ENCODE data around the gene LCP2. TPM values are rescaled to one million over a fixed set of nuclear protein-coding genes. Genes with fewer than 3 reads are reported as not detected.

The LCP2 gene
- total RNA-seq, 1 donor from 2014 or later, result not detected

- no peaks in the 10 kb centered on the region for H3K36me3 ChIP-seq
- peaks cover 23% of the 10 kb centered on the region for H3K9me3 Mint-ChIP-seq
- H3K4me2 ChIP-seq, result no peak overlapping the region
- no peaks in the 10 kb centered on the region for H3F3A ChIP-seq (ENCODE audit: low read depth)
- no peak overlapping the region for H3K4me3 ChIP-seq
- H3K27ac Mint-ChIP-seq, result no peak overlapping the region
- no peak overlapping the region for H3K27ac ChIP-seq
- no peak overlapping the region for H3K4me3 Mint-ChIP-seq
- H3K9ac ChIP-seq, result no peak overlapping the region
- H3K9me3 ChIP-seq (ENCODE audit: low read depth), result peaks cover 6% of the 10 kb centered on the region
- H3K27me3 Mint-ChIP-seq (ENCODE audit: insufficient read depth, low read depth), result peaks cover 7% of the 10 kb centered on the region
- H2AFZ ChIP-seq (replicated peaks), result no peak overlapping the region
- no peaks in the 10 kb centered on the region for H4K20me1 ChIP-seq (ENCODE audit: low read depth)
- H3K79me2 ChIP-seq (ENCODE audit: low read depth), result no peaks in the 10 kb centered on the region
- no peaks in the 10 kb centered on the region for H3K4me1 Mint-ChIP-seq
- no peak for DNase-seq (ENCODE audit: low spot score)
- no peaks in the 10 kb centered on the region for H3K36me3 Mint-ChIP-seq
- H3K27me3 ChIP-seq, result no peaks in the 10 kb centered on the region
- TF ChIP-seq EZH2phosphoT487 (IDR thresholded peaks at IDR 0.05) (no peak), EZH2 (IDR thresholded peaks at IDR 0.05) (no peak), CTCF (IDR thresholded peaks at IDR 0.05) (no peak)
- H3K4me1 ChIP-seq, result no peaks in the 10 kb centered on the region
Measured at GRCh38 chr5:170290498-170290897, 7.1 kb downstream of the LCP2 start.

- Mint-ChIP-seq H3K36me3 (no peaks in the 10 kb centered on the region), H3K9me3 (peaks cover 27% of the 10 kb centered on the region), H3K4me3 (no peak overlapping the region), H3K4me1 (no peaks in the 10 kb centered on the region), H3K27me3 (ENCODE audit: insufficient read depth, low read depth) (peaks cover 7% of the 10 kb centered on the region), H3K27ac (no peak overlapping the region)
- no peak overlapping the region for H3K4me3 ChIP-seq
- no peaks in the 10 kb centered on the region for H4K20me1 ChIP-seq (ENCODE audit: low read depth)
- no peak for DNase-seq (ENCODE audit: low spot score)
- no peaks in the 10 kb centered on the region for H3K4me1 ChIP-seq
- no peaks in the 10 kb centered on the region for H3K27me3 ChIP-seq
- H2AFZ ChIP-seq (replicated peaks), result no peak overlapping the region
- no peaks in the 10 kb centered on the region for H3F3A ChIP-seq (ENCODE audit: low read depth)
- no peak overlapping the region for H3K4me2 ChIP-seq
- TF ChIP-seq EZH2phosphoT487 (IDR thresholded peaks at IDR 0.05) (no peak), CTCF (IDR thresholded peaks at IDR 0.05) (no peak), EZH2 (IDR thresholded peaks at IDR 0.05) (no peak)
- no peaks in the 10 kb centered on the region for H3K36me3 ChIP-seq
- H3K9me3 ChIP-seq (ENCODE audit: low read depth), result peaks cover 6% of the 10 kb centered on the region
- H3K27ac ChIP-seq, result no peak overlapping the region
- no peak overlapping the region for H3K9ac ChIP-seq
- no peaks in the 10 kb centered on the region for H3K79me2 ChIP-seq (ENCODE audit: low read depth)
Measured at GRCh38 chr5:170289764-170290163, 7.8 kb downstream of the LCP2 start.

GRCh38 chr5:170289121-170289520, 8.5 kb downstream of the LCP2 start:
- Mint-ChIP-seq H3K36me3 (no peaks in the 10 kb centered on the region), H3K27me3 (ENCODE audit: insufficient read depth, low read depth) (peaks cover 7% of the 10 kb centered on the region), H3K27ac (no peak overlapping the region), H3K9me3 (peaks cover 27% of the 10 kb centered on the region), H3K4me3 (no peak overlapping the region), H3K4me1 (no peaks in the 10 kb centered on the region)
- Histone ChIP-seq H3K4me3 (no peak overlapping the region), H4K20me1 (ENCODE audit: low read depth) (no peaks in the 10 kb centered on the region), H3F3A (ENCODE audit: low read depth) (no peaks in the 10 kb centered on the region), H3K27me3 (no peaks in the 10 kb centered on the region), H2AFZ (replicated peaks) (no peak overlapping the region), H3K36me3 (no peaks in the 10 kb centered on the region), H3K9me3 (ENCODE audit: low read depth) (peaks cover 6% of the 10 kb centered on the region), H3K9ac (no peak overlapping the region), H3K79me2 (ENCODE audit: low read depth) (no peaks in the 10 kb centered on the region), H3K4me1 (no peaks in the 10 kb centered on the region), H3K27ac (no peak overlapping the region), H3K4me2 (no peak overlapping the region)
- no peak for DNase-seq (ENCODE audit: low spot score)
- no peak for TF ChIP-seq EZH2 (IDR thresholded peaks at IDR 0.05)
- TF ChIP-seq CTCF (IDR thresholded peaks at IDR 0.05), result no peak
- no peak for TF ChIP-seq EZH2phosphoT487 (IDR thresholded peaks at IDR 0.05)
